ENCODE measurements around the gene PHOX2A. TPM values are rescaled to one million over a fixed set of nuclear protein-coding genes. Genes with fewer than 3 reads are reported as not detected.

The PHOX2A gene
- total and polyA plus RNA-seq, 9 donors, result 0.21 TPM; not detected in 8

GRCh38 chr11:72229925-72230763, 13.8 kb downstream of the PHOX2A start:
- H3K4me1 ChIP-seq (ENCODE audit: control insufficient read depth, insufficient read depth, low read length), result peaks cover 30% of the 10 kb centered on the region
- no peak for DNase-seq

GRCh38 chr11:72229336-72229924, 14.5 kb downstream of the PHOX2A start:
- DNase-seq, result no peak
- Histone ChIP-seq H3K27ac (ENCODE audit: low read length) (no peak overlapping the region), H3K4me3 (ENCODE audit: low read length) (no peak overlapping the region), H3K4me1 (ENCODE audit: control insufficient read depth, insufficient read depth, low read length) (peaks cover 30% of the 10 kb centered on the region), H3K9me3 (replicated peaks; ENCODE audit: control insufficient read depth, low read depth, low read length) (no peaks in the 10 kb centered on the region), H3K27me3 (ENCODE audit: control insufficient read depth, insufficient read depth, low read length) (no peaks in the 10 kb centered on the region), H3K36me3 (ENCODE audit: control insufficient read depth, insufficient read depth, low read length) (peaks cover 78% of the 10 kb centered on the region)
- WGBS (ENCODE audit: insufficient coverage), result 91% methylated on average over 5 of the region's 8 CpGs

More at GRCh38 chr11:72229925-72230763, 13.8 kb downstream of the PHOX2A start:
- WGBS (ENCODE audit: insufficient coverage), result 87% methylated on average over 16 of the region's 21 CpGs
- peaks cover 86% of the 10 kb centered on the region for H3K36me3 ChIP-seq (ENCODE audit: control insufficient read depth, insufficient read depth, low read length)
- no peaks in the 10 kb centered on the region for H3K27me3 ChIP-seq (ENCODE audit: control insufficient read depth, insufficient read depth, low read length)
- H3K9me3 ChIP-seq (replicated peaks; ENCODE audit: control insufficient read depth, low read depth, low read length), result no peaks in the 10 kb centered on the region
- no peak overlapping the region for H3K27ac ChIP-seq (ENCODE audit: low read length)
- H3K4me3 ChIP-seq (ENCODE audit: low read length), result no peak overlapping the region

- peaks cover 73% of the 10 kb centered on the region for H3K36me3 ChIP-seq (ENCODE audit: control insufficient read depth, insufficient read depth, low read length)
- 60% methylated on average over 3 of the region's 7 CpGs for WGBS (ENCODE audit: insufficient coverage)
- H3K27ac ChIP-seq (ENCODE audit: low read length), result no peak overlapping the region
- no peaks in the 10 kb centered on the region for H3K27me3 ChIP-seq (ENCODE audit: control insufficient read depth, insufficient read depth, low read length)
- no peak overlapping the region for H3K4me3 ChIP-seq (ENCODE audit: low read length)
- no peak for DNase-seq
- no peaks in the 10 kb centered on the region for H3K9me3 ChIP-seq (replicated peaks; ENCODE audit: control insufficient read depth, low read depth, low read length)
- H3K4me1 ChIP-seq (ENCODE audit: control insufficient read depth, insufficient read depth, low read length), result peaks cover 30% of the 10 kb centered on the region
These were observed 15.1 kb downstream of the PHOX2A start for GRCh38 chr11:72228844-72229231.

- Histone ChIP-seq H3K36me3 (ENCODE audit: control insufficient read depth, insufficient read depth, low read length) (peaks cover 67% of the 10 kb centered on the region), H3K4me1 (ENCODE audit: control insufficient read depth, insufficient read depth, low read length) (peaks cover 30% of the 10 kb centered on the region), H3K9me3 (replicated peaks; ENCODE audit: control insufficient read depth, low read depth, low read length) (no peaks in the 10 kb centered on the region), H3K27me3 (ENCODE audit: control insufficient read depth, insufficient read depth, low read length) (no peaks in the 10 kb centered on the region), H3K27ac (ENCODE audit: low read length) (no peak overlapping the region), H3K4me3 (ENCODE audit: low read length) (no peak overlapping the region)
- WGBS (ENCODE audit: insufficient coverage), result 72% methylated on average over 11 of the region's 16 CpGs
- no peak for DNase-seq
These were observed 15.6 kb downstream of the PHOX2A start for GRCh38 chr11:72228229-72228843.

GRCh38 chr11:72227316-72228228, 16.4 kb downstream of the PHOX2A start:
- DNase-seq, result peak; percentile 71
- Histone ChIP-seq H3K27ac (ENCODE audit: low read length) (peak overlapping the region; percentile 65), H3K9me3 (replicated peaks; ENCODE audit: control insufficient read depth, low read depth, low read length) (no peaks in the 10 kb centered on the region), H3K27me3 (ENCODE audit: control insufficient read depth, insufficient read depth, low read length) (no peaks in the 10 kb centered on the region), H3K4me3 (ENCODE audit: low read length) (no peak overlapping the region), H3K36me3 (ENCODE audit: control insufficient read depth, insufficient read depth, low read length) (peaks cover 60% of the 10 kb centered on the region), H3K4me1 (ENCODE audit: control insufficient read depth, insufficient read depth, low read length) (peaks cover 33% of the 10 kb centered on the region)
- 63% methylated on average over 13 of the region's 14 CpGs for WGBS (ENCODE audit: insufficient coverage)

- 75% methylated on average over 4 of the region's 5 CpGs for WGBS (ENCODE audit: insufficient coverage)
- no peaks in the 10 kb centered on the region for H3K9me3 ChIP-seq (replicated peaks; ENCODE audit: control insufficient read depth, low read depth, low read length)
- H3K27ac ChIP-seq (ENCODE audit: low read length), result peak overlapping the region; percentile 65
- peaks cover 41% of the 10 kb centered on the region for H3K4me1 ChIP-seq (ENCODE audit: control insufficient read depth, insufficient read depth, low read length)
- no peaks in the 10 kb centered on the region for H3K27me3 ChIP-seq (ENCODE audit: control insufficient read depth, insufficient read depth, low read length)
- H3K4me3 ChIP-seq (ENCODE audit: low read length), result peak overlapping the region; percentile 1
- H3K36me3 ChIP-seq (ENCODE audit: control insufficient read depth, insufficient read depth, low read length), result peaks cover 51% of the 10 kb centered on the region
- DNase-seq, result peak; percentile 51
These were observed 17.3 kb downstream of the PHOX2A start for GRCh38 chr11:72226701-72227100.

GRCh38 chr11:72225411-72225951, 18.5 kb downstream of the PHOX2A start:
- DNase-seq, result no peak
- H3K27ac ChIP-seq (ENCODE audit: low read length), result peak overlapping the region; percentile 47
- no peaks in the 10 kb centered on the region for H3K27me3 ChIP-seq (ENCODE audit: control insufficient read depth, insufficient read depth, low read length)
- 8% methylated on average over 10 of the region's 11 CpGs for WGBS (ENCODE audit: insufficient coverage)
- peak overlapping the region; percentile 95 for H3K4me3 ChIP-seq (ENCODE audit: low read length)
- no peaks in the 10 kb centered on the region for H3K9me3 ChIP-seq (replicated peaks; ENCODE audit: control insufficient read depth, low read depth, low read length)
- peaks cover 46% of the 10 kb centered on the region for H3K4me1 ChIP-seq (ENCODE audit: control insufficient read depth, insufficient read depth, low read length)
- H3K36me3 ChIP-seq (ENCODE audit: control insufficient read depth, insufficient read depth, low read length), result peaks cover 39% of the 10 kb centered on the region

- H3K4me3 ChIP-seq (ENCODE audit: low read length), result peak within 1 kb of the TSS; percentile 95
- peak; percentile 76 for DNase-seq
- H3K36me3 ChIP-seq (ENCODE audit: control insufficient read depth, insufficient read depth, low read length), result peaks cover 32% of the 10 kb centered on the region
- no peaks in the 10 kb centered on the region for H3K27me3 ChIP-seq (ENCODE audit: control insufficient read depth, insufficient read depth, low read length)
- peaks cover 46% of the 10 kb centered on the region for H3K4me1 ChIP-seq (ENCODE audit: control insufficient read depth, insufficient read depth, low read length)
- WGBS (ENCODE audit: insufficient coverage), result 0% methylated on average over 69 of the region's 81 CpGs
- H3K9me3 ChIP-seq (replicated peaks; ENCODE audit: control insufficient read depth, low read depth, low read length), result no peaks in the 10 kb centered on the region
- peak within 1 kb of the TSS; percentile 95 for H3K27ac ChIP-seq (ENCODE audit: low read length)
These were observed 19.2 kb downstream of the PHOX2A start, which contains the start of gene INPPL1 for GRCh38 chr11:72224564-72225410. Gene INPPL1, plus strand, starts transcription at chr11:72224767. Its CDS starts 218 bp downstream, at chr11:72224985.
